ENCODE data around the gene SLAMF1.
"Not testable (repeated sequence)": the region's sequence is repeated elsewhere in the genome, so short reads cannot be mapped to it uniquely, and the experiment has no call there.

The SLAMF1 gene

DNA sequence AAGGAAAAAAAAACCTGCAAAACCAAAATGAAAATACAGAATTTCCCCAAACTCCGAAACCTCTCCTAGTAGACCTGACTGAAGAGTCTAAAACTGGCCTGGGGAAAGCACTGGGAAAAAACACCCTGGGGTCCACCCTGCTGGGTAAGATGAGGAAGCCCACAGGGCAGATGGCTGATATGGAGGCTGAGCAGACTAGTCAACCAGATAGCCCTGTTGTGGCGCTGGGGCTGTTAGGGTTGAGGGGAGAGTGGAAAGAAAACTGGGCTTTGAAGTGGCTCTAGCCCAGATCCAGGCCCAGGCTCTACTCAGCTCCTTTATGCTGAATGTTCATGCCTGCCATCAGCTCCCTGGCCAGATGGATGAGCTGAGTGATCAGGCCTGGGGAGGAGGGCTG, 6.8 kb upstream of the SLAMF1 start:
- DNase-seq (ENCODE audit: insufficient read length, low spot score), result no peak
- FAIRE-seq, result no peak
- TF ChIP-seq TAF1 (IDR thresholded peaks at IDR 0.05; ENCODE audit: low read depth, low read length) (no peak), SPI1 (IDR thresholded peaks at IDR 0.05; ENCODE audit: low read depth, low read length) (peak; percentile 34; the same call in 1 of the 2 replicates)

- peak; percentile 78 for FAIRE-seq
- TF ChIP-seq POU2F2 (IDR thresholded peaks at IDR 0.05; ENCODE audit: low read depth, low read length) (no peak), PAX5 (IDR thresholded peaks at IDR 0.05; ENCODE audit: insufficient read depth, low read length, severe bottlenecking) (no peak), POLR2A (IDR thresholded peaks at IDR 0.05; ENCODE audit: low read depth, low read length) (no peak), SPI1 (IDR thresholded peaks at IDR 0.05; ENCODE audit: low read depth, low read length) (no peak), TAF1 (IDR thresholded peaks at IDR 0.05; ENCODE audit: low read depth, low read length) (no peak), POLR2AphosphoS5 (IDR thresholded peaks at IDR 0.05; ENCODE audit: low read depth, low read length) (no peak)
These were observed 6.2 kb upstream of the SLAMF1 start for GRCh38 chr1:160652924-160653619.

GRCh38 chr1:160652065-160652641, 5.3 kb upstream of the SLAMF1 start:
- peak; percentile 60 for TF ChIP-seq SPI1 (IDR thresholded peaks at IDR 0.05; ENCODE audit: low read depth, low read length)
- FAIRE-seq; DNase-seq (ENCODE audit: insufficient read length, low spot score): not testable (repeated sequence)

More at GRCh38 chr1:160652924-160653619, 6.2 kb upstream of the SLAMF1 start:
- DNase-seq (ENCODE audit: insufficient read length, low spot score), result no peak

- DNase-seq (ENCODE audit: insufficient read length, low spot score), result no peak
- peak; percentile 85 for FAIRE-seq
- TF ChIP-seq SPI1 (IDR thresholded peaks at IDR 0.05; ENCODE audit: low read depth, low read length) (no peak), TAF1 (IDR thresholded peaks at IDR 0.05; ENCODE audit: low read depth, low read length) (no peak), PAX5 (IDR thresholded peaks at IDR 0.05; ENCODE audit: insufficient read depth, low read length, severe bottlenecking) (no peak), POU2F2 (IDR thresholded peaks at IDR 0.05; ENCODE audit: low read depth, low read length) (no peak), POLR2A (IDR thresholded peaks at IDR 0.05; ENCODE audit: low read depth, low read length) (no peak), POLR2AphosphoS5 (IDR thresholded peaks at IDR 0.05; ENCODE audit: low read depth, low read length) (no peak)
These were observed 4.7 kb upstream of the SLAMF1 start for GRCh38 chr1:160651433-160652064.

DNA sequence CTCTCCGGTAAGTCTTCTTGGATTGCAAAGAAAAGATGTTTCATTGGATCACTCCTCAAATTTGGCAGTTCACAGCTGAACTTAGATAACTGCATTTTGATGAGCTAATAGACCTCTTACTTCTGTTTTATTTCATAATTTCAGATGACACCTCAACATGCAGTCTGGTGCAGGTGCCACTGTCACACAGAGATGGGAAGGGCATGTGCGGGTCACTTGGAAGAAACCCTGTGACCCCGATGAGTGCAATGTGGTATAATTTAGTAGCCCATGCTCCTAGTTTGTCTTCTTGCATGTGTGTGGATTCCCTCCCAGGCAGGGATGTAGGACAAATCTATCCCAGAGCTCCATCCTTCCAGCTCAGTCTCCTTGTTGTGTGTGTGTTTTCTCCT, 481 bp upstream of the SLAMF1 start:
- FAIRE-seq (no peak), DNase-seq (ENCODE audit: insufficient read length, low spot score) (no peak)
- no peak for TF ChIP-seq POLR2AphosphoS5 (IDR thresholded peaks at IDR 0.05; ENCODE audit: low read depth, low read length)

DNA sequence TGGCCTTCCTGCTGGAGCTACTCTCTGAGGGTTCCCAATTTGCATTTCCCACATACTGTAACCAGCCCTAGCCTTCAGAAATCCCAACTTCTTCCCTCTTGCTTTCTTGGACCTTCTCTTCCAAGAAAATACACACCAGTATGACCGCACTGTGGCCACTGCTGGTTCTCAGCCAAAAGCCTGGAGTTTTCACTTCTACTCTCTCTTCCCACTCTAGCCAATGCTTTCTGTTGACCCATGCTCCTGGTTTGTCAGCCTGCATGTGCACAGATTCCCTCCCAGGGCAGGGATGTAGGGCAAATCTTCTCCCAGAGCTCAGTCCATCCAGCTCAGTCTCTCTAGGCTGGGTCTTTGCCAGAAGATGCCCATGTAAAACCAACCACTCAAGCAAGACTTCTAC, 664 bp downstream of the SLAMF1 start:
- no peak for DNase-seq (ENCODE audit: insufficient read length, low spot score)
- no peak for FAIRE-seq
- TF ChIP-seq PAX5 (IDR thresholded peaks at IDR 0.05; ENCODE audit: insufficient read depth, low read length, severe bottlenecking) (no peak), SPI1 (IDR thresholded peaks at IDR 0.05; ENCODE audit: low read depth, low read length) (no peak), POU2F2 (IDR thresholded peaks at IDR 0.05; ENCODE audit: low read depth, low read length) (no peak), TAF1 (IDR thresholded peaks at IDR 0.05; ENCODE audit: low read depth, low read length) (no peak), POLR2AphosphoS5 (IDR thresholded peaks at IDR 0.05; ENCODE audit: low read depth, low read length) (no peak), POLR2A (IDR thresholded peaks at IDR 0.05; ENCODE audit: low read depth, low read length) (no peak)

GRCh38 chr1:160645386-160646130, 1.3 kb downstream of the SLAMF1 start:
- FAIRE-seq, result peak; percentile 83
- no peak for TF ChIP-seq SPI1 (IDR thresholded peaks at IDR 0.05; ENCODE audit: low read depth, low read length)
- peak; percentile 68; the same call in 1 of the 2 replicates for TF ChIP-seq POLR2AphosphoS5 (IDR thresholded peaks at IDR 0.05; ENCODE audit: low read depth, low read length)
- no peak for DNase-seq (ENCODE audit: insufficient read length, low spot score)

GRCh38 chr1:160644399-160644798, 2.4 kb downstream of the SLAMF1 start:
- DNase-seq (ENCODE audit: insufficient read length, low spot score) (no peak), FAIRE-seq (peak; percentile 84)
- TF ChIP-seq POLR2A (IDR thresholded peaks at IDR 0.05; ENCODE audit: low read depth, low read length) (0 out of 2 replicates have a peak, but pooled peaks have one; percentile 11), TAF1 (IDR thresholded peaks at IDR 0.05; ENCODE audit: low read depth, low read length) (no peak), POLR2AphosphoS5 (IDR thresholded peaks at IDR 0.05; ENCODE audit: low read depth, low read length) (0 out of 2 replicates have a peak, but pooled peaks have one; percentile 40), POU2F2 (IDR thresholded peaks at IDR 0.05; ENCODE audit: low read depth, low read length) (no peak)

- no peak for DNase-seq (ENCODE audit: insufficient read length, low spot score)
- TF ChIP-seq POLR2A (IDR thresholded peaks at IDR 0.05; ENCODE audit: low read depth, low read length), result peak; percentile 38; the same call in 1 of the 2 replicates
- no peak for TF ChIP-seq PAX5 (IDR thresholded peaks at IDR 0.05; ENCODE audit: insufficient read depth, low read length, severe bottlenecking)
- no peak for TF ChIP-seq SPI1 (IDR thresholded peaks at IDR 0.05; ENCODE audit: low read depth, low read length)
- TF ChIP-seq POLR2AphosphoS5 (IDR thresholded peaks at IDR 0.05; ENCODE audit: low read depth, low read length), result 0 out of 2 replicates have a peak, but pooled peaks have one; percentile 47
- TF ChIP-seq POU2F2 (IDR thresholded peaks at IDR 0.05; ENCODE audit: low read depth, low read length), result 0 out of 2 replicates have a peak, but pooled peaks have one; percentile 25
- no peak for TF ChIP-seq TAF1 (IDR thresholded peaks at IDR 0.05; ENCODE audit: low read depth, low read length)
These were observed 3.7 kb downstream of the SLAMF1 start for GRCh38 chr1:160643138-160643537.

DNA sequence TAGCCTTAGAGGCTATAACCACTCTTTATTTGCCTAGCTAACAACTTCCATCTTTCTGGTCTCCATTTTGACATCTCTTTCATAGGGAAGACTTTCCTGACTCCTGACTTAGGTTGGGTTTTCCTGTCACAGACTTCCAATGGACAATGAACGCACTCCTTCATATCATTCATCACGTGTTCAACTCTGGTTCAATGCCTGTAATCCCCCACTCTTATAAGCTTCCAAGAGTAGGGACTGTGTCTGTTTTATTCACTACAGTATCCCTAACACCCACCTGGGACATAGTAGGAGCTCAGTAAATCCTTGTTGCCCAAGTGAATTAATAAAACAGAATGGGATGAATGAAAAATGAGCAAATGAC, 4.6 kb downstream of the SLAMF1 start:
- FAIRE-seq (peak; percentile 72), DNase-seq (ENCODE audit: insufficient read length, low spot score) (no peak)
- TF ChIP-seq POLR2A (IDR thresholded peaks at IDR 0.05; ENCODE audit: low read depth, low read length) (peak; percentile 58), TAF1 (IDR thresholded peaks at IDR 0.05; ENCODE audit: low read depth, low read length) (no peak), PAX5 (IDR thresholded peaks at IDR 0.05; ENCODE audit: insufficient read depth, low read length, severe bottlenecking) (no peak), SPI1 (IDR thresholded peaks at IDR 0.05; ENCODE audit: low read depth, low read length) (no peak)

More at GRCh38 chr1:160643138-160643537, 3.7 kb downstream of the SLAMF1 start:
- FAIRE-seq, result peak; percentile 72

All from GM12891 (cell line).